ENCODE results near the gene NAALADL2.
"Not testable (repeated sequence)": the region's sequence is repeated elsewhere in the genome, so short reads cannot be mapped to it uniquely, and the experiment has no call there.

The NAALADL2 gene

DNA sequence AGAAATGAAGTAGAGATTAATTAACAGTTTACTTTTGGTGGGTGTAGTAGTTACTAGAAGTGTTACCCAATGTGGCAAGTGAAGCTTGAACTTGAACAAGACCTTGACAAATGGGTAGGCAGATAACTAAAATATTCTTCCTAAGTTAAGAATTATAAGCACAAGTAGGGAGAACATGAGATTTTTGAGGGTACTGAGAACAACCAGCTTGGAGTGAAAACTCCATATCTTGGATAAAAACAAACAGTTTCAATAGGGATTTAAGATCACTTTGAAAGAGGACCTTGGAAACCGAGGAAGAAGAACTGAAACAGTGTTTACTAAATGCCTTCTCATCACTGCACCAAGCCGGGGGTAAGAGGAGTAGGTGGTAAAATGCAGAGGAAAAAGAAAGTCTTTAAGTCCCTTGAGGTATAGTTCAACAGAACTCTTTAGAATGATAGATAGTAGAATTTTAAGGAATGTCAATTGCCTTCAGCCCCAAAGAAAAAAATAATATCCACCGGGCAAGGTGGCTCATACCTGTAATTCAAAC is 496.7 kb downstream of the NAALADL2 start:
- no peak overlapping the region for H3K4me3 ChIP-seq (ENCODE audit: low read length)
- no peak for DNase-seq (ENCODE audit: low read depth)
- TF ChIP-seq CTCF (conservative IDR thresholded peaks at IDR 0.05; ENCODE audit: low read depth, low read length): no peak

- no peak overlapping the region for H3K4me3 ChIP-seq (ENCODE audit: low read length)
- TF ChIP-seq CTCF (conservative IDR thresholded peaks at IDR 0.05; ENCODE audit: low read depth, low read length): no peak
- no peak for DNase-seq (ENCODE audit: low read depth)
Measured at GRCh38 chr3:175356899-175357324, 497.8 kb downstream of the NAALADL2 start.

DNA sequence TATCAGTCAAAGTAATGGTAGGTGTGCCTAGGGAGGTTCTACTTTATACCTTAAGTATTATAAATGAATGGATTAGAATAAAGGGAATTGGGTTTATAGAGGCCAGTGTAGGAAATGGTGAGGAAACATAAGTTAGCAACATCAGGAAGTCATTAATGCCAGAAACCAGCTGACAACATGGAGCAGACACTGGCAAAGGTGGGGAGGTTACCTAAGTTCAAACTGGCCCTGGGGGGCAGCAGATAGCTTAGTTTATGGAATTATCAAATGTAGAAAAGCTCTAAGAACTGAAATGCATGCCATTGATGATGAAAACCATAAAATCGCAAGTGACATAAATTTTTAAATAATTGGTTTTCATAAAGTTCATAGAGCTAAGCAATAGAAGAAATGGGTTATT is 498.6 kb downstream of the NAALADL2 start:
- TF ChIP-seq CTCF (conservative IDR thresholded peaks at IDR 0.05; ENCODE audit: low read depth, low read length): no peak
- no peak for DNase-seq (ENCODE audit: low read depth)
- no peak overlapping the region for H3K4me3 ChIP-seq (ENCODE audit: low read length)

DNA sequence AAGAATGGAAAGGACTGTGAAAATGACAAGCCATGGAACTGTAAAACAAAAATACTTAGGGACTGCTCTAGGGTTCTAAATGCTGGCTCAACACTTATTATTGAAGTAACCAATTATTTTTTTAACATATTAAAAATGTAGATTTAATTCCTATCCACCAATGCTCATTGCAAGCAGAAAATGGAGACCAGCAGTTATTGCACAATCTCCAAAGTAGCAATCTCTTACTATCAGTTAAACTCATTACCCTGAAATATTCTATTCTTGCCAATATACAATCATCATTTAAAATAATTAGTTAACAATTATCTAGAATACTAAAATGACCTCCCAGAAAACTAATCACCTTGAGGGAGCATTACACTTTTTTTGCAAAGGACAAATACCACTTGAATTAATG is 499.8 kb downstream of the NAALADL2 start:
- no peak for TF ChIP-seq CTCF (conservative IDR thresholded peaks at IDR 0.05; ENCODE audit: low read depth, low read length)
- no peak for DNase-seq (ENCODE audit: low read depth)
- no peak overlapping the region for H3K4me3 ChIP-seq (ENCODE audit: low read length)

- H3K4me3 ChIP-seq (ENCODE audit: low read length): not testable (repeated sequence)
- DNase-seq (ENCODE audit: low read depth): peak; percentile 34
Measured at GRCh38 chr3:175370426-175370825, 511.3 kb downstream of the NAALADL2 start.

DNA sequence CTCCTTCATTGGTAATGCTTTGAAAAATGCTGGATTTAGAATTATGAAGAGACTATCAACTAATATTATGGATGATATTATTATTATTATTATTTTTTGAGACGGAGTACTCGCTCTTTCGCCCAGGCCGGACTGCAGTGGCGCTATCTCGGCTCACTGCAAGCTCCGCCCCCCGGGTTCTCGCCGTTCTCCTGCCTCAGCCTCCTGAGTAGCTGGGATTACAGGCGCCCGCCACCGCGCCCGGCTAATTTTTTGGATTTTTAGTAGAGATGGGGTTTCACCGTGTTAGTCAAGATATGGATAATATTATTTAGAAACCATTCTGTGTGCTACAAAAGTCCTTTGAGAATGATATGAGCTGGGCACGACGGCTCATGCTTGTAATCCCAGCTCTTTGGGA is 512.1 kb downstream of the NAALADL2 start:
- DNase-seq (ENCODE audit: low read depth); H3K4me3 ChIP-seq (ENCODE audit: low read length): not testable (repeated sequence)

- no peak for DNase-seq (ENCODE audit: low read depth)
- TF ChIP-seq CTCF (conservative IDR thresholded peaks at IDR 0.05; ENCODE audit: low read depth, low read length): no peak
- no peak overlapping the region for H3K4me3 ChIP-seq (ENCODE audit: low read length)
Measured at GRCh38 chr3:175374705-175375104, 515.6 kb downstream of the NAALADL2 start.

GRCh38 chr3:175378348-175378747 is 519.2 kb downstream of the NAALADL2 start:
- H3K4me3 ChIP-seq (ENCODE audit: low read length): no peak overlapping the region
- TF ChIP-seq CTCF (conservative IDR thresholded peaks at IDR 0.05; ENCODE audit: low read depth, low read length): no peak
- no peak for DNase-seq (ENCODE audit: low read depth)

Measured in retinal pigment epithelial cell (primary cell).